T-helper 1 cell treated with Interleukin-12 subunit alpha and Interleukin-12 subunit beta and Interleukin-4 antibody, amounts not matched to agents 30 μg/mL and 1 μg/mL, for 36 hours (primary cell): ENCODE measurements around the gene PNKD.

Experiments
- H3K27ac Mint-ChIP-seq: one replicate; pipeline ENCODE4 v1.8.0; 2021; ENCODE audit warnings: mild to moderate bottlenecking, mixed read lengths
- H3K27me3 Mint-ChIP-seq: one replicate; pipeline ENCODE4 v1.8.0; 2021; ENCODE audit warnings: low read depth, mixed read lengths
- H3K36me3 Mint-ChIP-seq: one replicate; pipeline ENCODE4 v1.8.0; 2021; ENCODE audit warnings: low read depth, mixed read lengths
- H3K4me1 Mint-ChIP-seq: one replicate; pipeline ENCODE4 v1.8.0; 2021; ENCODE audit warnings: low read depth, mixed read lengths
- H3K4me3 Mint-ChIP-seq: one replicate; pipeline ENCODE4 v1.8.0; 2021; ENCODE audit warnings: mild to moderate bottlenecking, moderate library complexity, mixed read lengths
- H3K9me3 Mint-ChIP-seq: one replicate; pipeline ENCODE4 v1.8.0; 2021; ENCODE audit warnings: mixed read lengths

PNKD gene

GRCh38 chr2:218340656-218341055, 70.3 kb downstream of the PNKD start:
- H3K27ac Mint-ChIP-seq, result no peak overlapping the region
- no peaks in the 10 kb centered on the region for H3K36me3 Mint-ChIP-seq

GRCh38 chr2:218341381-218341780, 71.1 kb downstream of the PNKD start:
- no peak overlapping the region for H3K27ac Mint-ChIP-seq
- H3K27me3 Mint-ChIP-seq, result peaks cover 4% of the 10 kb centered on the region
- no peak overlapping the region for H3K4me3 Mint-ChIP-seq
- no peaks in the 10 kb centered on the region for H3K4me1 Mint-ChIP-seq
- no peaks in the 10 kb centered on the region for H3K9me3 Mint-ChIP-seq
- no peaks in the 10 kb centered on the region for H3K36me3 Mint-ChIP-seq

More at GRCh38 chr2:218340656-218341055, 70.3 kb downstream of the PNKD start:
- Mint-ChIP-seq H3K27me3 (peaks cover 4% of the 10 kb centered on the region), H3K4me3 (no peak overlapping the region), H3K4me1 (no peaks in the 10 kb centered on the region), H3K9me3 (no peaks in the 10 kb centered on the region)

- no peak overlapping the region for H3K27ac Mint-ChIP-seq
- H3K4me3 Mint-ChIP-seq, result no peak overlapping the region
- no peaks in the 10 kb centered on the region for H3K4me1 Mint-ChIP-seq
- H3K36me3 Mint-ChIP-seq, result no peaks in the 10 kb centered on the region
- H3K9me3 Mint-ChIP-seq, result no peaks in the 10 kb centered on the region
- H3K27me3 Mint-ChIP-seq, result peaks cover 4% of the 10 kb centered on the region
These were observed 72.5 kb downstream of the PNKD start for GRCh38 chr2:218342837-218343236.

- H3K36me3 Mint-ChIP-seq, result no peaks in the 10 kb centered on the region
- no peaks in the 10 kb centered on the region for H3K9me3 Mint-ChIP-seq
- H3K4me3 Mint-ChIP-seq, result no peak overlapping the region
- no peaks in the 10 kb centered on the region for H3K4me1 Mint-ChIP-seq
- H3K27me3 Mint-ChIP-seq, result peaks cover 4% of the 10 kb centered on the region
- no peak overlapping the region for H3K27ac Mint-ChIP-seq
These were observed 73.3 kb downstream of the PNKD start for GRCh38 chr2:218343591-218343990.

GRCh38 chr2:218344090-218344754, 73.9 kb downstream of the PNKD start:
- Mint-ChIP-seq H3K4me3 (no peak overlapping the region), H3K9me3 (no peaks in the 10 kb centered on the region), H3K4me1 (no peaks in the 10 kb centered on the region), H3K27ac (no peak overlapping the region), H3K27me3 (peaks cover 4% of the 10 kb centered on the region), H3K36me3 (no peaks in the 10 kb centered on the region)

- H3K27ac Mint-ChIP-seq, result no peak overlapping the region
- no peaks in the 10 kb centered on the region for H3K36me3 Mint-ChIP-seq
- peaks cover 4% of the 10 kb centered on the region for H3K27me3 Mint-ChIP-seq
- H3K4me3 Mint-ChIP-seq, result no peak overlapping the region
- H3K4me1 Mint-ChIP-seq, result no peaks in the 10 kb centered on the region
- H3K9me3 Mint-ChIP-seq, result no peaks in the 10 kb centered on the region
These were observed 74.6 kb downstream of the PNKD start for GRCh38 chr2:218344755-218345417.

GRCh38 chr2:218345491-218346236, 75.3 kb downstream of the PNKD start:
- Mint-ChIP-seq H3K4me3 (no peak overlapping the region), H3K36me3 (no peaks in the 10 kb centered on the region), H3K4me1 (no peaks in the 10 kb centered on the region), H3K27me3 (no peaks in the 10 kb centered on the region), H3K27ac (no peak overlapping the region), H3K9me3 (no peaks in the 10 kb centered on the region)

- Mint-ChIP-seq H3K27ac (no peak overlapping the region), H3K27me3 (no peaks in the 10 kb centered on the region), H3K9me3 (peaks cover 8% of the 10 kb centered on the region), H3K4me1 (no peaks in the 10 kb centered on the region), H3K4me3 (no peak overlapping the region), H3K36me3 (no peaks in the 10 kb centered on the region)
These were observed 76.9 kb downstream of the PNKD start for GRCh38 chr2:218347172-218347571.

GRCh38 chr2:218354045-218354444, 83.7 kb downstream of the PNKD start:
- no peak overlapping the region for H3K4me3 Mint-ChIP-seq
- no peak overlapping the region for H3K27ac Mint-ChIP-seq
- no peaks in the 10 kb centered on the region for H3K36me3 Mint-ChIP-seq
- H3K4me1 Mint-ChIP-seq, result no peaks in the 10 kb centered on the region
- peaks cover 4% of the 10 kb centered on the region for H3K27me3 Mint-ChIP-seq
- H3K9me3 Mint-ChIP-seq, result peaks cover 12% of the 10 kb centered on the region

GRCh38 chr2:218354850-218355443, 84.6 kb downstream of the PNKD start:
- peaks cover 4% of the 10 kb centered on the region for H3K27me3 Mint-ChIP-seq
- H3K27ac Mint-ChIP-seq, result no peak overlapping the region
- H3K9me3 Mint-ChIP-seq, result peaks cover 12% of the 10 kb centered on the region
- H3K4me3 Mint-ChIP-seq, result no peak overlapping the region
- H3K4me1 Mint-ChIP-seq, result no peaks in the 10 kb centered on the region
- H3K36me3 Mint-ChIP-seq, result no peaks in the 10 kb centered on the region

- H3K4me1 Mint-ChIP-seq, result no peaks in the 10 kb centered on the region
- H3K36me3 Mint-ChIP-seq, result no peaks in the 10 kb centered on the region
- no peak overlapping the region for H3K4me3 Mint-ChIP-seq
- H3K27ac Mint-ChIP-seq, result no peak overlapping the region
- peaks cover 4% of the 10 kb centered on the region for H3K27me3 Mint-ChIP-seq
- H3K9me3 Mint-ChIP-seq, result peaks cover 4% of the 10 kb centered on the region
These were observed 87.2 kb downstream of the PNKD start for GRCh38 chr2:218357236-218358177.

- Mint-ChIP-seq H3K9me3 (no peaks in the 10 kb centered on the region), H3K4me1 (no peaks in the 10 kb centered on the region), H3K36me3 (no peaks in the 10 kb centered on the region), H3K27me3 (peaks cover 16% of the 10 kb centered on the region), H3K4me3 (no peak overlapping the region), H3K27ac (no peak overlapping the region)
These were observed 90.1 kb downstream of the PNKD start for GRCh38 chr2:218360453-218360852.

GRCh38 chr2:218362606-218363005, 92.3 kb downstream of the PNKD start:
- Mint-ChIP-seq H3K27me3 (peaks cover 23% of the 10 kb centered on the region), H3K9me3 (peaks cover 5% of the 10 kb centered on the region), H3K36me3 (no peaks in the 10 kb centered on the region), H3K27ac (no peak overlapping the region), H3K4me3 (no peak overlapping the region), H3K4me1 (no peaks in the 10 kb centered on the region)

- Mint-ChIP-seq H3K4me1 (peaks cover 2% of the 10 kb centered on the region), H3K27me3 (peaks cover 33% of the 10 kb centered on the region), H3K4me3 (no peak overlapping the region), H3K27ac (no peak overlapping the region), H3K36me3 (no peaks in the 10 kb centered on the region), H3K9me3 (peaks cover 5% of the 10 kb centered on the region)
These were observed 93.4 kb downstream of the PNKD start for GRCh38 chr2:218363736-218364135.
